Aorta (tissue), 5 donors: ENCODE results near the gene LASP1. TPM values are rescaled to one million over a fixed set of nuclear protein-coding genes. Genes with fewer than 3 reads are reported as not detected.

ENCODE experiments used
- ATAC-seq: fragments of 200-7000 bp; cut with Tn5 transposase; one replicate; pipeline ENCODE4 v1.9.1; 2022; ENCODE audit warnings: moderate library complexity; ENCODE audit not compliant: low FRiP score
- DNase-seq, 2 donors: peaks; one replicate each; pipeline ENCODE4 v3.0.0-alpha.2; 2020
- H3K27ac ChIP-seq, 2 donors: one replicate each; pipeline ENCODE4 v1.5.1; 2013; ENCODE audit warnings: low read length in 2 of 2, mild to moderate bottlenecking in 2 of 2, moderate library complexity in 2 of 2, control low read depth in 1 of 2, inconsistent platforms in 1 of 2, low read depth in 1 of 2
- H3K27me3 ChIP-seq, 2 donors: one replicate each; pipeline ENCODE4 v1.6.1; 2013; ENCODE audit warnings: control low read depth in 1 of 2, low read length in 1 of 2, mild to moderate bottlenecking in 1 of 2, moderate library complexity in 1 of 2; ENCODE audit not compliant: insufficient read depth in 2 of 2, control insufficient read depth in 1 of 2
- H3K36me3 ChIP-seq, 2 donors: one replicate each; pipeline ENCODE4 v1.6.1; 2013; ENCODE audit warnings: control low read depth in 1 of 2, low read length in 1 of 2, mild to moderate bottlenecking in 1 of 2; ENCODE audit not compliant: insufficient read depth in 2 of 2, control insufficient read depth in 1 of 2
- H3K4me1 ChIP-seq, 2 donors: one replicate each; pipeline ENCODE4 v1.6.1; 2013; ENCODE audit warnings: low read length in 2 of 2, control low read depth in 1 of 2, mild to moderate bottlenecking in 1 of 2, moderate library complexity in 1 of 2; ENCODE audit not compliant: insufficient read depth in 2 of 2, control insufficient read depth in 1 of 2
- H3K4me3 ChIP-seq, 2 donors: one replicate each; pipeline ENCODE4 v1.5.1; 2013; ENCODE audit warnings: low read length in 2 of 2, control low read depth in 1 of 2, mild to moderate bottlenecking in 1 of 2
- H3K9me3 ChIP-seq: one replicate; pipeline ENCODE4 v1.6.1; 2013; ENCODE audit warnings: mild to moderate bottlenecking, low read length; ENCODE audit not compliant: control insufficient read depth
- WGBS, 2 donors: extraction: QIAGEN DNeasy Blood & Tissue Kit; methylation state at CpG; one replicate each; pipeline ENCODE4 v1.1.7; 2013; 5-methylcytosine and 5-hydroxymethylcytosine counted together
- intact Hi-C, 2 donors: fragments of 100-400 bp; cut with DNase I; formaldehyde crosslinking; loops; one replicate each; pipeline versions ENCODE4 v1.14.2 to v1.15.0; 2022
- polyA plus RNA-seq, 2 donors: library from polyadenylated mRNA; stranded (reverse); fragments of 200-250 nt; gene quantifications; one replicate each; pipeline ENCODE4 v1.2.3, GENCODE V29; 2013
- total RNA-seq, 2 donors: library from RNA; stranded (reverse); fragmentation: NEBNext Ultra II Directional; extraction: Animal tissue kit (Norgen Biotek cat#: 25700); gene quantifications; one replicate each; pipeline ENCODE4 v1.2.1, GENCODE V29; 2021
- donor health status: healthy with polysubstance abuse.
- donor health status: Bipolar disorder and iron deficiency.
- donor health status: DM: no; HTN: no; CAD: no.
- donor health status: DM: no; HTN: no; CAD: no.
- donor health status: DM: yes; HTN: yes; CAD: no.

LASP1 gene
- total and polyA plus RNA-seq, 4 donors: 68.5 to 169 (median 107) TPM

GRCh38 chr17:38889745-38890409 is 20.0 kb downstream of the LASP1 start:
- Histone ChIP-seq H3K4me1 (no peaks in the 10 kb centered on the region), H3K9me3 (no peaks in the 10 kb centered on the region), H3K4me3 (no peak overlapping the region), H3K27ac (no peak overlapping the region), H3K36me3 (peaks cover 0 to 9% of the 10 kb centered on the region in 2 donors), H3K27me3 (no peaks in the 10 kb centered on the region)
- DNase-seq (no peak), ATAC-seq (no peak)
- 75% methylated on average over 12 of the region's 12 CpGs for whole genome bisulfite sequencing, 2 donors
- intact Hi-C loops: no loop called here

GRCh38 chr17:38890410-38890746 is 20.5 kb downstream of the LASP1 start:
- DNase-seq (no peak), ATAC-seq (no peak)
- no peak overlapping the region for H3K4me3 ChIP-seq
- H3K4me1 ChIP-seq: no peaks in the 10 kb centered on the region
- no peaks in the 10 kb centered on the region for H3K9me3 ChIP-seq
- 80 to 83% methylated on average over 8 of the region's 8 CpGs for WGBS, 2 donors
- peaks cover 0 to 9% of the 10 kb centered on the region in 2 donors for H3K36me3 ChIP-seq
- no peaks in the 10 kb centered on the region for H3K27me3 ChIP-seq
- intact Hi-C loops: no loop called here
- H3K27ac ChIP-seq: no peak overlapping the region

GRCh38 chr17:38891441-38891840 is 21.6 kb downstream of the LASP1 start:
- Histone ChIP-seq H3K27me3 (no peaks in the 10 kb centered on the region), H3K4me1 (no peaks in the 10 kb centered on the region), H3K36me3 (peaks cover 0 to 9% of the 10 kb centered on the region in 2 donors), H3K9me3 (no peaks in the 10 kb centered on the region), H3K4me3 (no peak overlapping the region), H3K27ac (no peak overlapping the region)
- intact Hi-C loops: no loop called here
- WGBS, 2 donors: 76% methylated on average over 8 of the region's 8 CpGs
- DNase-seq: no peak
- no peak for ATAC-seq

GRCh38 chr17:38892083-38892482 is 22.2 kb downstream of the LASP1 start:
- Histone ChIP-seq H3K9me3 (no peaks in the 10 kb centered on the region), H3K36me3 (peaks cover 0 to 9% of the 10 kb centered on the region in 2 donors), H3K4me3 (no peak overlapping the region), H3K27ac (no peak overlapping the region), H3K27me3 (no peaks in the 10 kb centered on the region), H3K4me1 (peaks cover 0 to 3% of the 10 kb centered on the region in 2 donors)
- intact Hi-C loops: no loop called here
- no peak for ATAC-seq
- DNase-seq: no peak
- WGBS, 2 donors: 73 to 78% methylated on average over 4 of the region's 4 CpGs

- H3K27ac ChIP-seq: no peak overlapping the region
- peaks cover 0 to 9% of the 10 kb centered on the region in 2 donors for H3K36me3 ChIP-seq
- H3K4me3 ChIP-seq: no peak overlapping the region
- peaks cover 0 to 3% of the 10 kb centered on the region in 2 donors for H3K4me1 ChIP-seq
- intact Hi-C loops: no loop called here
- ATAC-seq (no peak), DNase-seq (no peak)
- H3K27me3 ChIP-seq: no peaks in the 10 kb centered on the region
- WGBS, 2 donors: 77 to 80% methylated on average over 13 of the region's 13 CpGs
- no peaks in the 10 kb centered on the region for H3K9me3 ChIP-seq
Measured at GRCh38 chr17:38892620-38893019, 22.8 kb downstream of the LASP1 start.

- Histone ChIP-seq H3K9me3 (no peaks in the 10 kb centered on the region), H3K4me3 (no peak overlapping the region), H3K4me1 (peaks cover 0 to 3% of the 10 kb centered on the region in 2 donors), H3K27ac (no peak overlapping the region), H3K36me3 (peaks cover 0 to 9% of the 10 kb centered on the region in 2 donors), H3K27me3 (no peaks in the 10 kb centered on the region)
- ATAC-seq (no peak), DNase-seq (no peak)
- intact Hi-C loops: no loop called here
- 39 to 46% methylated on average over 5 of the region's 5 CpGs for WGBS, 2 donors
Measured at GRCh38 chr17:38893113-38893512, 23.3 kb downstream of the LASP1 start.

GRCh38 chr17:38893607-38894006 is 23.7 kb downstream of the LASP1 start:
- H3K36me3 ChIP-seq: peaks cover 0 to 9% of the 10 kb centered on the region in 2 donors
- peaks cover 0 to 3% of the 10 kb centered on the region in 2 donors for H3K4me1 ChIP-seq
- no peaks in the 10 kb centered on the region for H3K27me3 ChIP-seq
- H3K4me3 ChIP-seq: no peak overlapping the region
- H3K27ac ChIP-seq: no peak overlapping the region
- intact Hi-C loops: no loop called here
- DNase-seq (peak in 1 of 2 donors; percentile 80), ATAC-seq (no peak)
- 14 to 16% methylated on average over 4 to 6 of the region's 6 CpGs for WGBS, 2 donors
- H3K9me3 ChIP-seq: no peaks in the 10 kb centered on the region

GRCh38 chr17:38894276-38894675 is 24.4 kb downstream of the LASP1 start:
- Histone ChIP-seq H3K27me3 (no peaks in the 10 kb centered on the region), H3K4me3 (no peak overlapping the region), H3K27ac (no peak overlapping the region), H3K36me3 (peaks cover 0 to 9% of the 10 kb centered on the region in 2 donors), H3K9me3 (no peaks in the 10 kb centered on the region), H3K4me1 (peaks cover 0 to 3% of the 10 kb centered on the region in 2 donors)
- WGBS, 2 donors: 56 to 59% methylated on average over 7 of the region's 7 CpGs
- ATAC-seq (no peak), DNase-seq (no peak)
- intact Hi-C loops: no loop called here

- 40 to 44% methylated on average over 13 of the region's 13 CpGs for WGBS, 2 donors
- H3K27me3 ChIP-seq: no peaks in the 10 kb centered on the region
- H3K9me3 ChIP-seq: no peaks in the 10 kb centered on the region
- ATAC-seq: no peak
- H3K27ac ChIP-seq: peak overlapping the region in 1 of 2 donors; percentile 31
- peaks cover 3 to 4% of the 10 kb centered on the region in 2 donors for H3K4me1 ChIP-seq
- no peak overlapping the region for H3K4me3 ChIP-seq
- no peak for DNase-seq
- H3K36me3 ChIP-seq: peaks cover 0 to 3% of the 10 kb centered on the region in 2 donors
- intact Hi-C loops: no loop called here
Measured at GRCh38 chr17:38896346-38896954, 26.6 kb downstream of the LASP1 start.
